Colonic mucosa (tissue), 4 donors: ENCODE data around the gene SLFNL1. TPM values are rescaled to one million over a fixed set of nuclear protein-coding genes. Genes with fewer than 3 reads are reported as not detected.

Experiments used
- DNase-seq: peaks from one replicate; pipeline ENCODE4 v3.0.0-alpha.2; 2020
- H3K27ac ChIP-seq: fragments of 200-600 bp; one replicate; pipeline ENCODE4 v1.8.0; 2021
- H3K27me3 ChIP-seq: fragments of 200-600 bp; one replicate; pipeline ENCODE4 v1.8.0; 2021
- H3K36me3 ChIP-seq: fragments of 200-600 bp; one replicate; pipeline ENCODE4 v1.8.0; 2021
- H3K4me1 ChIP-seq: fragments of 200-600 bp; one replicate; pipeline ENCODE4 v1.8.0; 2021; ENCODE audit warnings: mild to moderate bottlenecking
- H3K4me3 ChIP-seq: fragments of 200-600 bp; one replicate; pipeline ENCODE4 v1.8.0; 2021
- H3K9ac ChIP-seq, 2 donors: one replicate each; pipeline ENCODE4 v1.7.0; 2013; ENCODE audit warnings: control low read depth in 2 of 2, low read depth in 2 of 2, low read length in 2 of 2
- H3K9me3 ChIP-seq: fragments of 200-600 bp; one replicate; pipeline ENCODE4 v1.8.0; 2021
- CTCF ChIP-seq: fragments of 200-600 bp; IDR thresholded peaks from one replicate; pipeline ENCODE4 v1.8.0; 2022; ENCODE audit warnings: antibody characterized with exemption, mild to moderate bottlenecking
- intact Hi-C: fragments of 100-400 bp; cut with DNase I; formaldehyde crosslinking; loops from one replicate; pipeline ENCODE4 v1.14.1; 2022
- total RNA-seq, 2 donors: library from RNA; stranded (reverse); fragmentation: NEBNext Ultra II Directional in 1 of 2; extraction: Animal tissue kit (Norgen Biotek cat#: 25700) in 1 of 2; gene quantifications; one replicate each; pipeline ENCODE4 v1.2.1, GENCODE V29; 2021
- donor health status: healthy.
- donor health status: DM: no; HTN: no; CAD: no.
- donor health status: DM: no; HTN: no; CAD: no.

SLFNL1 gene
- total RNA-seq, 2 donors from 2014 or later, result 0.27 to 0.30 TPM

GRCh38 chr1:40979241-40980067 lies 42.1 kb downstream of the SLFNL1 start, which contains the start of gene CTPS1:
TSS of gene CTPS1 (plus strand) at chr1:40979696. CDS start at chr1:40983291, 3,595 bp downstream.
- intact Hi-C loops, result no loop called here
- H3K4me3 ChIP-seq, result peak within 1 kb of the TSS; percentile 92
- peak; percentile 96 for DNase-seq
- no peak for TF ChIP-seq CTCF
- H3K9ac ChIP-seq, result peak within 1 kb of the TSS; percentile 84 to 91
- H3K36me3 ChIP-seq, result no peaks in the 10 kb centered on the region
- H3K27ac ChIP-seq, result peak within 1 kb of the TSS; percentile 81
- no peaks in the 10 kb centered on the region for H3K9me3 ChIP-seq
- no peaks in the 10 kb centered on the region for H3K27me3 ChIP-seq
- no peaks in the 10 kb centered on the region for H3K4me1 ChIP-seq

DNA sequence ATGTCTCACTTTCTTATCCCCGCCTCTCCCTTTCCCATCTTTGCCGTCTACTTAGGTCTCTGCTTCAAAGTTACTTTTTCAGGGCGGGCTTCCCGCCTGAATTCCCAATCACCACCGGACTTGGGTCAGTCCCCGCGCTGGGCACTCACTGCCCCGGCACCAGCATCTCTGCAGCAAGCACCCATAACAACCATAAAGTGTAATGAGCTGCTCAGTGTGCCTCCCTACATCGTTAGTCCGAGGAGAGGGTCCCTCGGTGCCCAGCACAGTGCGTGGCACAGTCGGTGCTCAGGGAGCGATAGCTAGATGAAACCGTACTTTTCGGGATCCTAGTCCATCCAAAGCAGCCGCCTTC lies 42.7 kb downstream of the SLFNL1 start:
- peak overlapping the region; percentile 81 for H3K27ac ChIP-seq
- H3K36me3 ChIP-seq, result no peaks in the 10 kb centered on the region
- intact Hi-C loops, result no loop called here
- H3K9ac ChIP-seq, result peak overlapping the region; percentile 84 to 91
- no peaks in the 10 kb centered on the region for H3K9me3 ChIP-seq
- no peak for DNase-seq
- peak overlapping the region; percentile 92 for H3K4me3 ChIP-seq
- H3K4me1 ChIP-seq, result no peaks in the 10 kb centered on the region
- TF ChIP-seq CTCF, result no peak
- H3K27me3 ChIP-seq, result no peaks in the 10 kb centered on the region

DNA sequence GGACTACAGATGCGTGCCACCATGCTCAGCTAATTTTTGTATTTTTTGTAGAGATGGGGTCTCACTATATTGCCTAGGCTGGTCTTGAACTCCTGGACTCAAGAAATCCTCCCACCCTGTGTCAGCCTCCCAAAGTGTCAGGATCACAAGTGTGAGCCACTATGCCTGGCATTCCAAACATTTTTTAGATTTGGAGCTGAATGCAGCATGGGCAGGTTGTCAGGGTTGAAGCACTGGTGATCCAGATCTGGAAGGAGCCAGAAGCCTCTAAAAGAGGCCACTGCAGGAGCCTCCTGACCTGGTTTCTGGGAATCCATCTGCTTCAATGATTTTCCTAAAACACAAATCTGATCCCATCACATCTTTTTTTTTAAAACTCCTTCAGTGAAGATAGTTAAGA lies 43.8 kb downstream of the SLFNL1 start:
- intact Hi-C loops, result no loop called here
- no peak for DNase-seq
- TF ChIP-seq CTCF, result no peak
- Histone ChIP-seq H3K27me3 (no peaks in the 10 kb centered on the region), H3K4me1 (no peaks in the 10 kb centered on the region), H3K9ac (no peak overlapping the region), H3K36me3 (no peaks in the 10 kb centered on the region), H3K9me3 (no peaks in the 10 kb centered on the region), H3K4me3 (no peak overlapping the region), H3K27ac (no peak overlapping the region)

- H3K4me3 ChIP-seq, result no peak overlapping the region
- H3K27me3 ChIP-seq, result no peaks in the 10 kb centered on the region
- no peak overlapping the region for H3K9ac ChIP-seq
- H3K4me1 ChIP-seq, result no peaks in the 10 kb centered on the region
- H3K27ac ChIP-seq, result no peak overlapping the region
- intact Hi-C loops, result no loop called here
- no peaks in the 10 kb centered on the region for H3K36me3 ChIP-seq
- no peak for TF ChIP-seq CTCF
- no peaks in the 10 kb centered on the region for H3K9me3 ChIP-seq
- DNase-seq, result no peak
Observed at GRCh38 chr1:40976952-40977690, 44.4 kb downstream of the SLFNL1 start.

DNA sequence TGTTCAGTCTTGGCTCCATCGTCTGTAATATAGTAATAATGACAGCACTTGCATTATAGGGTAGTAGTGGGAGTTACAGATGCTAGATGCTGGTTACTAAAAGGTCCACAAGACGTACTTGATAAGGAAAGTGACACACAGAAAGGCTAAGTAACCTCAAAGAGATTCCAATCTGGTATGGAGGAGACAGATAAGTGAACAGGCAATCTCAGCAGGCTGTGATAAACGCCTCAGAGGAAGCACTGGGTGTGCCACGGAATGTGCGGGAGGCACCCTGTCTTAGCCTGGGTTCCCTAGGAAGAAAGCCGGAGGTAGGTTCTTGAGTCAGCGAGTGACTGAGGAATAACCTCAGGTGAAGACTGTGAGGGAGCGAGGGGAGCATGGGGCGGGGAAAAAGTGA lies 46.6 kb downstream of the SLFNL1 start:
- TF ChIP-seq CTCF, result no peak
- H3K9ac ChIP-seq, result no peak overlapping the region
- H3K27me3 ChIP-seq, result no peaks in the 10 kb centered on the region

More for the DNA sequence above, 46.6 kb downstream of the SLFNL1 start:
- H3K4me3 ChIP-seq, result no peak overlapping the region
- no peak for DNase-seq
- intact Hi-C loops, result no loop called here
- H3K4me1 ChIP-seq, result no peaks in the 10 kb centered on the region
- H3K9me3 ChIP-seq, result no peaks in the 10 kb centered on the region
- H3K36me3 ChIP-seq, result no peaks in the 10 kb centered on the region
- H3K27ac ChIP-seq, result no peak overlapping the region
